GM12801 (cell line): ENCODE results near the gene KLF11.

Source experiments
- TF ChIP-seq, protein P1 (sequence below): IDR thresholded peaks from one replicate; pipeline ENCODE4 v1.5.1; 2011; ENCODE audit warnings: control low read depth; ENCODE audit not compliant: insufficient read length; ENCODE audit errors: extremely low read depth

KLF11 gene

DNA sequence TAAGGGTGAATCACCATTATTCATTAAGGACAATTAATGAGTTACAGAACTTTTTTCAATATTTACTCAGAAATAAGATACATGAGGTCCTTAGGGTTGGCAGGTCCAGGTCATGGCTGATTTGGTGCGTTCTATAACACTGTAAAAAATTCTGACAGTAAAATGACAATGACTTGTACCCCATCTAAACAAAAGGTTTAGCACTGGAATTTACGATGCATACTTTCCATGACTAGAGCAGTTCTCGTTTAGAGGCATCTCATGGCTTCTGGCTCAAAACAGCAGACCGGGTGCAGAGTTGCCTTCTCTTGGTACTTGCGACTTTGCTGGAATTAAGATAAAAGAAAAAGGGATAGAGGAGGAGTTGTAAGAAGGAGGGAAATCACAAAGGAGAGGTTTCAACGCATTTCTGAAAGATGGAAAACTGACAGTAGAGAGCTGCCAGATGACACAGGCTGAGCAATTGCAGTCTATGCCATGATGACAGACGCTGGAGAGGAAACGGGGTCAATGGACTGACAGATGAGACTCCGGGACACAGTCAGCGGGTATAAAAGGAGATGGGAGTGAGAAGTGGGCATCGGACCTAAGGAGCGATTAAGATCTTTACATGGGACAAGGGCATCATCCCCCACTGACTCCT, 41.0 kb downstream of the KLF11 start:
- TF ChIP-seq, protein P1, sequence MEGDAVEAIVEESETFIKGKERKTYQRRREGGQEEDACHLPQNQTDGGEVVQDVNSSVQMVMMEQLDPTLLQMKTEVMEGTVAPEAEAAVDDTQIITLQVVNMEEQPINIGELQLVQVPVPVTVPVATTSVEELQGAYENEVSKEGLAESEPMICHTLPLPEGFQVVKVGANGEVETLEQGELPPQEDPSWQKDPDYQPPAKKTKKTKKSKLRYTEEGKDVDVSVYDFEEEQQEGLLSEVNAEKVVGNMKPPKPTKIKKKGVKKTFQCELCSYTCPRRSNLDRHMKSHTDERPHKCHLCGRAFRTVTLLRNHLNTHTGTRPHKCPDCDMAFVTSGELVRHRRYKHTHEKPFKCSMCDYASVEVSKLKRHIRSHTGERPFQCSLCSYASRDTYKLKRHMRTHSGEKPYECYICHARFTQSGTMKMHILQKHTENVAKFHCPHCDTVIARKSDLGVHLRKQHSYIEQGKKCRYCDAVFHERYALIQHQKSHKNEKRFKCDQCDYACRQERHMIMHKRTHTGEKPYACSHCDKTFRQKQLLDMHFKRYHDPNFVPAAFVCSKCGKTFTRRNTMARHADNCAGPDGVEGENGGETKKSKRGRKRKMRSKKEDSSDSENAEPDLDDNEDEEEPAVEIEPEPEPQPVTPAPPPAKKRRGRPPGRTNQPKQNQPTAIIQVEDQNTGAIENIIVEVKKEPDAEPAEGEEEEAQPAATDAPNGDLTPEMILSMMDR: no peak

DNA sequence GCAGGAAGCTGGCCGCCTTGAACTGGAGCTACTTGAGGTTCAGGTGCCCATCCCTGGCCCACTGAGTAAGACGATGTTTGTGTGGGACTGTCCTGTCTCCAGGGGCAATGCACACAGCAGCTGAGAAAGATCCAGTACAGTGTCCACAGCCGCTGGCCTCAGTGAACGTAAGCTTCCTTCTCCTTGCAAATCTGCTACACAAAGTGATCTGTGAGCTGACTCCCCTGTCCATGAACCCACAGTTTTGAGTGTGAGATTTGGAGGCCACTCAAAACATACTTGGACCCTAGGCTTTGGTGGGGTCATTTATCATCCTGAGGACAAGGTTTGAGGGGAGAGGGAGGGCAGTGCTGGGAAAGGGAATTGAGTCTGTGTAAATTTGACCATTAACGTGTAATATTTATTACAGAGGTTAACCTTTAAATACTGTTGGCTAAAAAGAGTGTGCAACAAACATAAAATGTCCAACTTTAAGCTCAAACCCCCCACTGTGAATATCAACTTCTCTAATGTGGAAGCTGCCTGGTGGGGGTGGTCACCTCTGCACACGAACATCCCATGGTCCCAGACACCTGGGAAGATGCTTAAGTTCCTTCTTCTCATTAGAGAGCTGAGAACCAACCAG, 41.8 kb downstream of the KLF11 start:
- TF ChIP-seq, protein P1: no peak

DNA sequence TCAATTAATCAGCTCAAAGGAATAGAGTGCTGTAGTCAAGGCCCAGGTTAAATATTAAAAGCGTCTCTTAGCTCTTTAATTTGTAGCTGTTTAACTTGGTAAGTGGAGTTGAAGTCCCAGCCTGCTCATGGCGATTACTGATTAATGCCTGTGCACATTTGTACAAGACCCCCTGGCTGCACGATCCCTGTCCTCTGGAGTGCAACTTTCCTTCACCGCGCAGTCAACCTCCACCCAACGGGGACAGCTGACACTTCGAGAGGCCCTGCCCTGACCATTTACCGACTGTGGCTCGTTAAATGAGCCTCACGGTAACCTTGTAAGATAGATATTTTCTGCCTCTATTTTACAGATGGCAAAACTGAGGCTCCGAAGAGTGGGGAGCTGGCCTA, 42.3 kb downstream of the KLF11 start:
- TF ChIP-seq, protein P1: no peak

DNA sequence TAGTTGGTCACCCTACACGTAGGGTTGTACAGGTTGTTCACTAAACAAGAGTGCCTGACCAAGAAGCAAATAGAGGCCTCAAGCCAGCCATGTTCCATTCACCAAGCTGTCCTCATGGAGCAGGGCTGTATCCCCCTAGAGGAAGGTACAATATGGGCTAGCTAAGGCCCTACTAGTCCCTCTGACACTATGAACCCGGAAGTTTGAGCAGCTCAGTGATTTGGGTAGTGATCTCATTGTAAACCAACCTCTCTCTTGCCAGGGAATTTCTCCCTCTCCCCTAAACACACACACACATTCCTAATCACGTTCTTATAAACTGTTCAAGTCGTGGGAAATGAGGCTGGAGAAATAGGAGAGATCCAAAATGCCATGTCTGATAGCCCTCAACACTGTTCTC, 43.6 kb downstream of the KLF11 start:
- TF ChIP-seq, protein P1: no peak

DNA sequence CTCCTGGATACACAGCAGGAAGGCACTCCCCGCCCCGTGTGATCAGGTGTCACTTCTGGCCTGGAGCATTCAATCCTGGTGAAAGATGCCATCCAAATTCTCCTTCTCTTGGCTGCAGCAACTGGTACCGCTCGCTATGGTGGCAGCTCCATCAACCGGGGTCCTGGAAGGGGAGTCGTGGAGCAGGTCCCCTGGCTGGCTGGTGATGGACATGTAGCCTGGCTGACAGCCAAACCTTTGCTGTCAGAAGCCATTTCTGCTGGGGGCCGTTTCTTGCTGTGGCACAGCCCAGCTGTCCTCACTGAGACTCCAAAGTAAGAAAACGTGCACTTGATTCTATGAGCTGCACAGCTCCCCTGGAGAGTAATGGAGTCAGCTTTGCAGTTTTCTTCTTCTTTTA, 44.0 kb downstream of the KLF11 start:
- TF ChIP-seq, protein P1: no peak

DNA sequence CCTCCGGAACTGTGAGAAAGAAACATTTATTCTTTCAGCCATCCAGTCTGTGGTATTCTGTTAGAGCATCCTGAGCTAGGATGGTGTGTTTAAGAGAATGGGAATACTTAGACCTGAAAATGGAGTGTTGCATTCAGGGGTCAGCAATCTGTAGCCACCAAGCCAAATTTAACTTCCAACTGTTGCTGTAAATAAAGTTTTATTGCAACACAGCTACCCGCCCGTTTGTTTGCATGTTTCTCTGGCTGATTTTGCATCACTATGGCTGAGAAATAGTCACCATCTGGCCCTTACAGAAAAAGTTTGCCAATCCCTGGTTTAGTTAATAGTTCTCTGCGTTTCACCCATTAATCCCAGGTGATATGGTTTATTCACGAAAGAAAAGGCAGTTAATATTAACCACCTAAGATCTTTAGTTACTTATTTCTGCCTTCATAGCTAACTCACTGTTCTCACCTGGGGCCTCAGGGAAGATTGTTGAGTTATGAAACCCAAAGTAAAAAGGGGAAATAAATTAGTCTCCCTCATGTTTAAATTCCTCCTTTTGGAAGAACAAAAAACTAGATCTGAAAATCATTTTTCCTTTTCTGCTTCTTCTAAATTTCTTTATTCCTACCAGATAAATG, 46.3 kb downstream of the KLF11 start:
- TF ChIP-seq, protein P1: no peak

DNA sequence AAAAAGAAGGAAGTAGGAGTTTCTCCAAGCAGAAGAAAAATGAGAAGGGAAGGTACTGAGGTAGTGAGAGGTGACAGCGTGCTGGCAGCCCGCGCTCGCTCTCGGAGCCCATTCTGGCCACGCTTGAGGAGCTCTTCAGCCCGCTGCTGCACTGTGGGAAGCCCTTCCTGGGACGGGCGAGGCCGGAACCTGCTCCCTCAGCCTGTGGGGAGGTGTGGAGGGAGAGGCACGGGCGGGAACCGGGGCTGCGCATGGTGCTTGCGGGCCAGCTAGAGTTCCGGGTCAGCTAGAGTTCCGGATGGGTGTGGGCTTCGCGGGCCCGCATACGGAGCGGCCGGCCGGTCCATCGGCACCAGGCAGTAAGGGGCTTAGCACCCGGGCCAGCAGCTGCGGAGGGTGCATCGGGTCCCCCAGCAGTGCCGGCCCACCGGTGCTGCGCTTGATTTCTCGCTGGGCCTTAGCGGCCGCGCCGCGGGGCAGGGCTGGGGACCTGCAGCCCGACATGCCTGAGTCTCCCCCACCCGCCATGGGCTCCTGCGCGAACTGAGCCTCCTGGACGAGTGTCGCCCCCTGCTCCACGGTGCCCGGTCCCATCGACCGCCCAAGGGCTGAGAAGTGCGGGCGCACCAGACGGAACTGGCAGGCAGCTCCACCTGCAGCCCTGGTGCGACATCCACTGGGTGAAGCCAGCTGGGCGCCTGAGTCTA, 48.0 kb downstream of the KLF11 start:
- TF ChIP-seq, protein P1: no peak
